Activated naive CD4-positive, alpha-beta T cell treated with Interleukin-2 at 50 U/mL for 16 hours (primary cell): ENCODE measurements around the gene HOXB5.

ENCODE experiments used
- DNase-seq: peaks from one replicate; pipeline ENCODE4 v3.0.0-alpha.2; 2020

HOXB5 gene

GRCh38 chr17:48589060-48589830, 4.3 kb downstream of the HOXB5 start:
- DNase-seq: no peak

GRCh38 chr17:48588528-48588927, 5.1 kb downstream of the HOXB5 start:
- DNase-seq: no peak

- no peak for DNase-seq
Observed at GRCh38 chr17:48588074-48588415, 5.5 kb downstream of the HOXB5 start.

- DNase-seq: no peak
Observed at GRCh38 chr17:48587276-48588073, 6.1 kb downstream of the HOXB5 start.

GRCh38 chr17:48586355-48587258, 7.0 kb downstream of the HOXB5 start:
- DNase-seq: peak; percentile 52

GRCh38 chr17:48584223-48584741, 9.3 kb downstream of the HOXB5 start:
- no peak for DNase-seq

- DNase-seq: no peak
Observed at GRCh38 chr17:48583708-48584222, 9.8 kb downstream of the HOXB5 start.

GRCh38 chr17:48582750-48583069, 10.9 kb downstream of the HOXB5 start:
- no peak for DNase-seq

- DNase-seq: no peak
Observed at GRCh38 chr17:48579760-48580554, 13.6 kb downstream of the HOXB5 start.

- DNase-seq: no peak
Observed at GRCh38 chr17:48579471-48579759, 14.2 kb downstream of the HOXB5 start.

GRCh38 chr17:48578616-48579470, 14.7 kb downstream of the HOXB5 start:
- DNase-seq: no peak

- peak; percentile 72 for DNase-seq
Observed at GRCh38 chr17:48577946-48578615, 15.5 kb downstream of the HOXB5 start, which contains the start of gene HOXB4. Gene HOXB4, minus strand, starts transcription at chr17:48578350. Its CDS starts 31 bp downstream, at chr17:48578319.

- peak; percentile 32 for DNase-seq
Observed at GRCh38 chr17:48577330-48577945, 16.1 kb downstream of the HOXB5 start.

- no peak for DNase-seq
Observed at GRCh38 chr17:48576479-48577309, 16.9 kb downstream of the HOXB5 start.

- DNase-seq: no peak
Observed at GRCh38 chr17:48575673-48576478, 17.7 kb downstream of the HOXB5 start.

GRCh38 chr17:48575066-48575582, 18.5 kb downstream of the HOXB5 start:
- no peak for DNase-seq

GRCh38 chr17:48574505-48575065, 19.0 kb downstream of the HOXB5 start:
- no peak for DNase-seq
